H9 (cell line): Measurements from ENCODE around the gene QDPR. TPM values are rescaled to one million over a fixed set of nuclear protein-coding genes. Genes with fewer than 3 reads are reported as not detected.

Source experiments
- DNase-seq: peaks from one replicate; pipeline ENCODE4 v3.0.0-alpha.2; 2017
- H2AFZ ChIP-seq: one replicate; pipeline ENCODE4 v1.6.1; 2013; ENCODE audit warnings: mild to moderate bottlenecking, low read length, control low read depth, moderate library complexity
- H2AK5ac ChIP-seq: 2 replicates; pipeline ENCODE4 v1.6.1; 2013; ENCODE audit warnings: low read length, control low read depth, mixed read lengths; ENCODE audit not compliant: insufficient read length
- H2BK120ac ChIP-seq: one replicate; pipeline ENCODE4 v1.6.1; 2013; ENCODE audit warnings: low read depth, mild to moderate bottlenecking, low read length, control low read depth, inconsistent platforms; ENCODE audit not compliant: poor library complexity, severe bottlenecking
- H2BK12ac ChIP-seq: 2 replicates; pipeline ENCODE4 v1.6.1; 2013; ENCODE audit warnings: low read length, control low read depth, mixed read lengths, low read depth; ENCODE audit not compliant: insufficient read length
- H2BK15ac ChIP-seq: 2 replicates; pipeline ENCODE4 v1.6.1; 2013; ENCODE audit warnings: low read depth, low read length, control low read depth
- H2BK20ac ChIP-seq: one replicate; pipeline ENCODE4 v1.6.1; 2013; ENCODE audit warnings: low read depth, mild to moderate bottlenecking, low read length, control low read depth, inconsistent platforms; ENCODE audit not compliant: poor library complexity, severe bottlenecking
- H2BK5ac ChIP-seq: 2 replicates; pipeline ENCODE4 v1.6.1; 2013; ENCODE audit warnings: low read length, control low read depth, mixed read lengths; ENCODE audit not compliant: insufficient read length
- H3K14ac ChIP-seq: 2 replicates; pipeline ENCODE4 v1.6.1; 2013; ENCODE audit warnings: low read length, control low read depth; ENCODE audit not compliant: insufficient read depth
- H3K18ac ChIP-seq: 2 replicates; pipeline ENCODE4 v1.6.1; 2013; ENCODE audit warnings: low read depth, mild to moderate bottlenecking, mixed read lengths, low read length, control low read depth; ENCODE audit not compliant: insufficient read length
- H3K23ac ChIP-seq: 2 replicates; pipeline ENCODE4 v1.6.1; 2013; ENCODE audit warnings: low read length, control low read depth, mixed read lengths, low read depth; ENCODE audit not compliant: insufficient read length
- H3K23me2 ChIP-seq: 2 replicates; pipeline ENCODE4 v1.6.1; 2013; ENCODE audit warnings: low read depth, mild to moderate bottlenecking, mixed read lengths, low read length, control low read depth; ENCODE audit not compliant: insufficient read length, poor library complexity, severe bottlenecking
- H3K27ac ChIP-seq: 2 replicates; pipeline ENCODE4 v1.5.1; 2013; ENCODE audit warnings: low read length, control low read depth, mixed read lengths, low read depth; ENCODE audit not compliant: insufficient read length
- H3K27me3 ChIP-seq: 2 replicates; pipeline ENCODE4 v1.6.1; 2013; ENCODE audit warnings: low read length, control low read depth, inconsistent platforms; ENCODE audit not compliant: insufficient read depth
- H3K4ac ChIP-seq: 2 replicates; pipeline ENCODE4 v1.6.1; 2013; ENCODE audit warnings: low read depth, mild to moderate bottlenecking, control low read depth, inconsistent platforms, low read length, moderate library complexity
- H3K4me1 ChIP-seq: 2 replicates; pipeline ENCODE4 v1.6.1; 2013; ENCODE audit warnings: low read length, control low read depth, inconsistent platforms; ENCODE audit not compliant: insufficient read depth
- H3K4me2 ChIP-seq: 2 replicates; pipeline ENCODE4 v1.6.1; 2013; ENCODE audit warnings: low read length, control low read depth, mixed read lengths; ENCODE audit not compliant: insufficient read length, insufficient read depth
- H3K56ac ChIP-seq: 2 replicates; pipeline ENCODE4 v1.6.1; 2013; ENCODE audit warnings: low read depth, mild to moderate bottlenecking, mixed read lengths, low read length, control low read depth; ENCODE audit not compliant: insufficient read length
- H3K79me1 ChIP-seq: 2 replicates; pipeline ENCODE4 v1.6.1; 2013; ENCODE audit warnings: low read depth, mild to moderate bottlenecking, moderate library complexity, low read length, control low read depth, inconsistent platforms; ENCODE audit not compliant: insufficient read depth, poor library complexity, severe bottlenecking
- H3K79me2 ChIP-seq: 2 replicates; pipeline ENCODE4 v1.6.1; 2013; ENCODE audit warnings: low read length, control low read depth, inconsistent platforms; ENCODE audit not compliant: insufficient read depth
- H3K9ac ChIP-seq: 2 replicates; pipeline ENCODE4 v1.6.1; 2013; ENCODE audit warnings: low read length, control low read depth, mixed read lengths; ENCODE audit not compliant: insufficient read length; ENCODE audit errors: extremely low read depth
- H3K9me3 ChIP-seq: one replicate; pipeline ENCODE4 v1.6.1; 2013; ENCODE audit warnings: low read depth, low read length, inconsistent platforms; ENCODE audit not compliant: control insufficient read depth
- H3T11ph ChIP-seq: one replicate; pipeline ENCODE4 v1.6.1; 2013; ENCODE audit warnings: mild to moderate bottlenecking, low read length, control low read depth, inconsistent platforms
- H4K20me1 ChIP-seq: one replicate; pipeline ENCODE4 v1.6.1; 2013; ENCODE audit not compliant: control insufficient read depth, insufficient read length, insufficient read depth
- H4K5ac ChIP-seq: 2 replicates; pipeline ENCODE4 v1.6.1; 2013; ENCODE audit warnings: low read depth, mild to moderate bottlenecking, mixed read lengths, low read length, control low read depth; ENCODE audit not compliant: insufficient read length
- H4K8ac ChIP-seq: replicated peaks from 2 replicates; pipeline ENCODE4 v1.6.1; 2013; ENCODE audit warnings: low read length, control low read depth, mixed read lengths, low read depth; ENCODE audit not compliant: insufficient read length
- H4K91ac ChIP-seq: 2 replicates; pipeline ENCODE4 v1.6.1; 2013; ENCODE audit warnings: low read depth, mild to moderate bottlenecking, moderate library complexity, mixed read lengths, low read length, control low read depth; ENCODE audit not compliant: insufficient read length
- H3K27ac Mint-ChIP-seq, 3 experiments: 2 replicates in 2 of 3; 3 replicates in 1 of 3; pipeline ENCODE4 v1.8.0; 2020 to 2021; ENCODE audit warnings: mixed read lengths in 3 of 3, mild to moderate bottlenecking in 1 of 3, moderate library complexity in 1 of 3
- H3K27me3 Mint-ChIP-seq: 2 replicates; pipeline ENCODE4 v1.8.0; 2021; ENCODE audit warnings: low read depth, mild to moderate bottlenecking, moderate library complexity, mixed read lengths
- H3K36me3 Mint-ChIP-seq, 3 experiments: 2 replicates in 2 of 3; 3 replicates in 1 of 3; pipeline ENCODE4 v1.8.0; 2020 to 2021; ENCODE audit warnings: low read depth in 3 of 3, mixed read lengths in 3 of 3; ENCODE audit not compliant: insufficient read depth in 1 of 3
- H3K4me1 Mint-ChIP-seq, 2 experiments: 2 replicates each; pipeline ENCODE4 v1.8.0; 2020; ENCODE audit warnings: mixed read lengths in 2 of 2
- H3K4me3 Mint-ChIP-seq, 2 experiments: 2 replicates in 1 of 2; 3 replicates in 1 of 2; pipeline ENCODE4 v1.8.0; 2020 to 2021; ENCODE audit warnings: mild to moderate bottlenecking in 2 of 2, mixed read lengths in 2 of 2, moderate library complexity in 1 of 2
- H3K9me3 Mint-ChIP-seq, 2 experiments: 2 replicates in 1 of 2; 3 replicates in 1 of 2; pipeline ENCODE4 v1.8.0; 2020; ENCODE audit warnings: mild to moderate bottlenecking in 2 of 2, mixed read lengths in 2 of 2, moderate library complexity in 1 of 2
- WGBS: extraction: QIAGEN DNeasy Blood & Tissue Kit; methylation state at CpG from one replicate; pipeline ENCODE4 v1.1.7; 2013; ENCODE audit warnings: missing lambda C conversion rate, low lambda C conversion rate, mixed read lengths; ENCODE audit not compliant: insufficient read length; ENCODE audit errors: extremely low coverage; 5-methylcytosine and 5-hydroxymethylcytosine counted together
- total RNA-seq: library from RNA; stranded (reverse); gene quantifications from 2 replicates; pipeline ENCODE4 v1.2.1, GENCODE V29; 2021
- TF ChIP-seq, protein P1 (sequence below): fragments of 200-600 bp; sonication (generic); conservative IDR thresholded peaks from 3 replicates; pipeline ENCODE4 v1.8.0; 2021; ENCODE audit warnings: antibody characterized with exemption, mild to moderate bottlenecking

Gene QDPR
- total RNA-seq, 1 experiment from 2014 or later: 23.5 TPM

DNA sequence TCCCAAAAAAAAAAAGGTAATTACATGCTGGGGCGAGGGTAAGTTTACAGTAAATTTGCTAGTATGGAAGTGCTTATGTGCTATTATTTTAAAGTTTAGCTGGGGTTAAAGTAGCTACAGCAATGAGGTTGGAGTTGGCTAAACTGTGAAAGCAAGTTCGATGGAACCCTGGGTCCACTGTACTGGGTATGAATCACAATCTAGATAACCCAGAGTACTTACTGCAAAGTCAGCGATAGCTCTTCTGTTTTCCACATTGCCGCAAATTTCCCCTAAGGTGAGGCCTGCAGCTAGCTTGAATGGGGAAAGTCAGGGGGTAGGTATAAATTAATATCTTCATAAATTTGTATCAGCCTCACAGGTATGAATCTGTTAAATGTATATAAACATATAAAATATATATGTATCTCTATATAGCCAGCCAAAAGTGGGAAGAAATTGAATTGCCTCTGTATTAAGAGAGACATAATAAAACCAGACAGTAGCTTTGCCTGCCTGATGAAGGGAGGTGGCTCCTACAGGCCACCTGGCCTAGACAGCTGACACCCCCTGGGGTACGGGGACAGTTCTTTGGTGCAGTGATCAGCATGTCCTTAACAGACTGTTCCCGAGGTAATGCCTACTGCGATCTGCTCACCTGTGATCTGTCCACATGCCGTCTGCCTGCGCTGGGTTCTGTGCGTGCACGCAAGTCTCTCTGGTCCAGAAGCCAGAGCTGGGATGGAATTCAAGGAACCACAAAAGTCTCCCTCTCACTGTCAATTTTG is 33.7 kb upstream of the QDPR start:
- Histone ChIP-seq H2AK5ac (no peak overlapping the region), H3K4me2 (no peak overlapping the region), H3K4me1 (peaks cover 1% of the 10 kb centered on the region; the same call in 1 of the 2 replicates), H2BK15ac (no peak overlapping the region), H3K79me2 (no peaks in the 10 kb centered on the region), H4K91ac (no peak overlapping the region), H3K18ac (no peak overlapping the region), H4K5ac (no peak overlapping the region), H2BK12ac (no peak overlapping the region), H3T11ph (no peak overlapping the region), H2BK5ac (no peak overlapping the region), H4K8ac (no peak overlapping the region), H3K27ac (no peak overlapping the region), H2BK20ac (no peak overlapping the region), H3K27me3 (peaks cover 4% of the 10 kb centered on the region; the same call in 1 of the 2 replicates), H3K56ac (no peak overlapping the region), H3K4ac (no peak overlapping the region), H3K23me2 (no peaks in the 10 kb centered on the region), H4K20me1 (no peaks in the 10 kb centered on the region), H3K9me3 (no peaks in the 10 kb centered on the region), H2BK120ac (no peak overlapping the region), H3K79me1 (no peaks in the 10 kb centered on the region), H3K23ac (no peak overlapping the region), H2AFZ (no peak overlapping the region), H3K9ac (no peak overlapping the region), H3K14ac (no peak overlapping the region)
- Mint-ChIP-seq H3K27me3 (peaks cover 45% of the 10 kb centered on the region), H3K4me3 (no peak overlapping the region), H3K36me3 (no peaks in the 10 kb centered on the region), H3K27ac (no peak overlapping the region), H3K4me1 (peaks cover 8 to 14% of the 10 kb centered on the region in 2 experiments), H3K9me3 (no peaks in the 10 kb centered on the region; a peak in 1 of 5 replicates)
- TF ChIP-seq, protein P1, sequence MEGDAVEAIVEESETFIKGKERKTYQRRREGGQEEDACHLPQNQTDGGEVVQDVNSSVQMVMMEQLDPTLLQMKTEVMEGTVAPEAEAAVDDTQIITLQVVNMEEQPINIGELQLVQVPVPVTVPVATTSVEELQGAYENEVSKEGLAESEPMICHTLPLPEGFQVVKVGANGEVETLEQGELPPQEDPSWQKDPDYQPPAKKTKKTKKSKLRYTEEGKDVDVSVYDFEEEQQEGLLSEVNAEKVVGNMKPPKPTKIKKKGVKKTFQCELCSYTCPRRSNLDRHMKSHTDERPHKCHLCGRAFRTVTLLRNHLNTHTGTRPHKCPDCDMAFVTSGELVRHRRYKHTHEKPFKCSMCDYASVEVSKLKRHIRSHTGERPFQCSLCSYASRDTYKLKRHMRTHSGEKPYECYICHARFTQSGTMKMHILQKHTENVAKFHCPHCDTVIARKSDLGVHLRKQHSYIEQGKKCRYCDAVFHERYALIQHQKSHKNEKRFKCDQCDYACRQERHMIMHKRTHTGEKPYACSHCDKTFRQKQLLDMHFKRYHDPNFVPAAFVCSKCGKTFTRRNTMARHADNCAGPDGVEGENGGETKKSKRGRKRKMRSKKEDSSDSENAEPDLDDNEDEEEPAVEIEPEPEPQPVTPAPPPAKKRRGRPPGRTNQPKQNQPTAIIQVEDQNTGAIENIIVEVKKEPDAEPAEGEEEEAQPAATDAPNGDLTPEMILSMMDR: no peak
- WGBS: no CpG with 5 or more reads among the region's 11 CpGs
- no peak for DNase-seq
